GM21723 (cell line): Measurements from ENCODE around the gene JADE2.
"Not testable (repeated sequence)": the region's sequence is repeated elsewhere in the genome, so short reads cannot be mapped to it uniquely, and the experiment has no call there.

Experiments
- ATAC-seq: cut with Tn5 transposase; IDR thresholded peaks from one replicate; pipeline ENCODE4 v1.9.1; 2021; ENCODE audit warnings: mild to moderate bottlenecking, moderate library complexity; ENCODE audit not compliant: unreplicated experiment

JADE2 gene

DNA sequence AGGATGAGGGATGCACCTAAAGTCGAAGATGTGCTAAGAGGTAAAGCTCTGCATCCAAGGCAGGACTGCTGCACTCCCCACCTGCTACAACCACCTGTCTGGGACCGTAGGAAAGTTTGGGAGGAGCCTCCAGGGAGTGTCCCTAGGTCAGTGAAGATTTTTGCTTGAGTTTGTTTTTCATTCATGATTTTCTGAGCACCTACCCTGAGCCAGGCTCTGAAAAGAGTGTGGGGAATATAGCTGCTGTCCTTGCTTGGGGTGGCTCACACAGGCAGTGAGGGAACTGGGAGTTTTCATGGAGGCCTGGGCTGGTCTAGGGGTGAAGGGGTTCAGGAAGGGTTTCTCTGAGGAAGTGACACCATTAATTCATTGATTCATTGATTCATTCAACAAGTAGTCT lies 58.3 kb downstream of the JADE2 start:
- no peak for ATAC-seq

DNA sequence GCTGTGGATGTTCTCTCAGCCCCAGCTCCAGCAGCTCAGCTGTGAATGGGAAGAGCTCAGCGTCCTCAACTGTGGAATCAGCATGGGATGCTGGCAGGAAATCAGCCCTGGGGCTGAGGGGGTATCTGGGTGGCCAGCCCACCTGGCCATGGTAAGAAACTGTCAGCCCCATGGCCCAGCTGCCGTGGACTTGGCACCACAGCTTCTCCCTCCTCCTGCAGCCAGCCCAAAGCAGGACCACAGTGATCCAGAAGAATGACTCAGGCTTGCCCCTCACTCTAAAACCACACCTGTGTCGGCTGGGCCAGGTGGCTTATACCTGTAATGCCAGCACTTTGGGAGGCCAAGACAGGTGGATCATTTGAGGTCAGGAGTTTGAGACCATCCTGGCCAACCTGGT lies 59.2 kb downstream of the JADE2 start:
- no peak for ATAC-seq

DNA sequence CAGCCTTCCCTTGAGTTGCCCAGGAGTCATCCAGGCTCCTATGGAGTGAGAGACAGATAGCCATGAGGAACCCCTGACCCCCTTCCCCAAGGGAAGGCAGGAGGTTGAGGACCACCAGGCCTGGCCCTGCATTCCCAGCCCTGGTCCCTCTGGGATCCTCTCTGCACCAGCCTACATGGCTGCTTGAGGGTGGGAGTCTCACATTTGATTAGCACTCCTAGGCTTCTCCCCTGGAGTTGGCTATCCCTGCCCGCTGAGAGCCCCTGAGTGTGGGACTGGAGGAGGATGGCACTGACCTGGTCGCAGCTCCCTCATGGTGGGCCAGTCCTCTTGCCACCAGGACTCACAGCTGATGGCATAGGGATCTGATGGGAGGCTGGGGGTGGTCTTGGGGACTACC lies 60.5 kb downstream of the JADE2 start:
- no peak for ATAC-seq

DNA sequence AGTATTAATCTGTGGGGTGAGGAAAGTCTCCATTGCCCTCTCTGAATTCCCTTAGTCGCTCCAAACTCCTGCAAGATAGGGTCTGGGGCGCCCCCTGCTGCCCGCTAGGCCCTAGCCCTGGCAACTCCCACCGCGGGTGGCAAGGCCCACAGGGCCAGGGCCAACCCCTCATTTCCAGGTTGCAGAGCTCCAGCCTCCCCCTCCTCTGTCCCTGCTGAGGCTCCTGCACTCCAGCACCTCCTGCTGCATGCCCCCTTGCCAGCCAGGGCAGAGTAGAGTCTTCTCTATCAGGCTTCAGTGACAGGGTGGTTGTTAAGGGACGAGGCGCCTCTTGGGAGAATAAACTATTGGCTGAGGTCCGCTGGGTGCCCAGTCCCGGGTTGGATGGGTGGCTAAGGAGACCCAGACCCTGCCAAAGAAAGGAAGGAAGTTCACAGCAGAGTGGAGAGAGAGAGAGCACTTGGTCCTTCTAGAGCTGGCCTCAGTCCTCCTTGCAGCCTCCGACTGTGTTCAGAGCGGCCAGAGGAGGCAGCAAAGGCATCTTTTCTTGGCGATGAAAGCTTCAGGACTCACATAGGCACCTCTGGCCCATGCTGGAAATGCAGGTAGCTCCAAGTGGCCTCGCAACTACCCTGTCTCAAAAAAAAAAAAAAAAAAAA lies 61.5 kb downstream of the JADE2 start:
- ATAC-seq = peak; percentile 78

DNA sequence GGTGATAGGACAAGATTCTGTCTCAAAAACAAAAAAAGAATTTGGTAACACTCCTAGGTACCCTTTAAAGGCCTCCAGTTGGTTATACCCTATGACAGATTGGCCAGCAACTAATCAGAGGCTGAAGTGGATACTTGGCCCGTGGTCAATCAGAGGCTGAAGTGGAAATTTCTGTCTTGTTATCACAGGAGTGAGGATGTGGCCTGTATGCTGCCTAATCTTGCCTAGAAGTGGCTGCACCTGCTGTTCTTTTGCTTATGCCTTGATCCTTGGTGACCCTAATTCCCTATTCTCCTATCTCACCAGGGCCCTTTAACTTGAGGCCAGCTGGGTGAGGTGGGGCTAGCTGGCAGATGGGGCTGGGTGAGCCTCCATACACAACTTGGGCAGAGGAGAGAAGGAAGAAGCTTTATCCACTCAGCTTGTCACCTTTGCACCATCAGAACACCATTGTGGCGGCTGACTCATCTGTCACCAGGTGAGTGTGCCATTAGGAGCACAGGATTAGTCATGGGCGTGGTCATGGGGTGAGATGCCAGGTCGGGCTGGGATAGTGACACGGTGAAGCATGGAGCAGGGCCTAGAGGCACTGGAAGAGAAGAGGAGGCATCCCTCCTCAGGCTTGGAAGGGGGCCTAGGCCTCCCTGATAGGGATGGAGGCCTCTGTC lies 65.7 kb downstream of the JADE2 start:
- ATAC-seq = no peak

DNA sequence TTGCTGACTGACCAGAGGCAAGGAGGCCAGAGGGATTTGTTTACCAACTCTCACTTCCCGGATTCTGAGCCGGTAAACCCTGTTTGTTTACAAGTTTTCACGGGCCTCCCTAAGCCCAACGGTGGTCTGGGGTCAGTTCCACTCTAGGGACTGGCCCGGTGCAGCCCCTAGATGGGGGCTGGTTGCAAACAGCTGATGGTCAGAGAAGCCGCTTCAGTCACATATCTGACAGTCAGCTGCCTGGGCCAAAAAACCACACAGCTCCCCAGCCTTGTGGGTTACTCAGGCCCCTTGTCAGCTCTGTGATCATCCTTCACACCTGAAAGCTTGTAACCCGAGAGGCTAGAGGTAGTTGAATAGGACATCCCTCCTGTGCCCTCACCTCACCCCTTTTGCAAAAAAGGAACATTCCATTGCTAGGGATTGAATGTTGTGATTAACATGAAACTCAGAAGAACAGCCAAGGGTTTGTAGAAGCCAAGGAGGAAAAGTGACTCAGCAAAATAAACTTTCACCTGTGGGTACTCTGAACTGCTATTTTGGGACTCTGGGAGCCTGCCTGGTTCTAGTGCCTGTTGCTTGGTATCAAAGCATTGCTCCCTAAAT lies 66.8 kb downstream of the JADE2 start:
- no peak for ATAC-seq

DNA sequence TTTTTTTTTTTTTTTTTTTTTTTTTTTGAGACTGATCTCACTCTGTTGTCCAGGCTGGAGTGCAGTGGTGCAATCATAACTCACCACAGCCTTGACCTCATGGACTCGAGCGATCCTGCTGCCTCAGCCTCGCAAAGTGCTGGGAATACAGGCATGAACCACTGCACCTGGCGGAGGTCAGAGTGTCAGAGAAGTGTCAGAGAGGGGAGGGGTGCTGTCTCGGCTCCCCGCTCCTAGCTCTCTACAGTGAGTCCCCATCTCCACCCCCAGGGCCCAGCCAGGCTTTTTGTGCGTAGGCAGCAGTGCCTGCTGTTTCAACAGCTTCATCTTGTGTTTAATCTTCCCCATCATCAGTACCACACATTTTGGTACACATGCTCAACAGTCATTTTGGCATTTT lies 68.9 kb downstream of the JADE2 start:
- ATAC-seq = no peak

DNA sequence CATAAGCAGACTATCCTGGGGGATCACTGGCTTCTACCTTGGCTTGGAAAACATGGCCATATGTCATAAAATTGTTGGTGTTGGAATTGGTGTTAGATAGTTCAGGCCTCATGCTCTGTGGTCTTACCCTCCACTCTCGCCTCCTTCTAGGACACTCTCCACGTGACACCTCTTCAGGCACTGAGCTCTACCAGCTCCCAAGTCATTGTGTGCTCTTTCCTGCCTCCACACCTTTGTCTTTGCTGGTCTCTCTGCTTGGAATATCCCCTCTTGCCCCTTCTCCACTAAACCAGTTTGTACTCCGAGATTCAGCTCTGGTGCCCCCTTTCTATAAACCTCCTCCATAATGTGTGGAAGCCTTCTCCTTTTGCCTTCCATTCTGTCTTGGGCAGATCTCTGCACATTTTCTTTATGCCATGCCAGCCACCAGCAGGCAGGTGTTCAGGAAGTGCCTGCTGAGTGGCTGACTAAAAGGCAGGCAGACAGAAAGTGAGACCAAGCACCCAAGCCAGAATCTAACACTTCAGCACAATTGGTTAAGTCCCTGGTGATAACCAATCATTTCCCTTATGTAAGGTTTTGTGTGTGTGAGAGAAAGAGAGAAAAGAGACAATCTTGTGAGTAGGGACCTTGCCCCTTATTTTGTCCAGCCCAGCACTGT lies 69.5 kb downstream of the JADE2 start:
- peak; percentile 70 for ATAC-seq

DNA sequence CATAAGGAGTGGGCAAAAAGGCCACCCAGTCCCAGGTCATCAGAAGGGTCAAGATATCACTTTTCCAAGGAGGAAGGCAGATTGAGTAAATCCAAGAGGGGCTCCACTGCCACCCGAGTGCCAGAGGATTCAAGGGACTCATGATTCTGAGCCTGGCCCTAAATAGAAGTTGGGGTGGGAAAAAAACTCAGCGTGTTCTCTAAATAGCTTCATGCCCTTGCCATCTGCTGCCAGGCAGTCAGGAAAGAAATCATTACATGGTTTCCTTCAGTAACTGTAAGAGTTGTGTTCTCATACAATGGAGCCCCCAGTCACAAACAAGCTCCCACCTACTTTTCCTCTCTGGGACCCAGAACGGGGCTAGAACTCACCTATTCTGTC lies 70.0 kb downstream of the JADE2 start:
- ATAC-seq = no peak

DNA sequence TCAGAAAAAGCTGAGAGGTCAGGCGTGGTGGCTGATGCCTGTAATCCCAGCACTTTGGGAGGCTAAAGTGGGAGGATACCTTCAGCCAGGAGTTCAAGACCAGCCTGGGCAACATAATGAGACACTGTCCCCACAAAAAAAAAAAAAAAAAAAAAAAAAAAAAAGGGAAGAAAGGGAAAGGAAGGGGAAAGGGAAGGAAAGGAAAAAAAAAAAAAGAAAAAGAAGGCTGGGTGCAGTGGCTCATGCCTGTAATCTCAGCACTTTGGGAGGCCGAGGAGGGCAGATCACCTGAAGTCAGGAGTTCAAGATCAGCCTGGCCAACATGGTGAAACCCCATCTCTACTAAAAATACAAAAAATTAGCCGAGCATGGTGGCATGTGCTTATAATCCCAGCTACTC lies 74.3 kb downstream of the JADE2 start:
- not testable (repeated sequence) for ATAC-seq

DNA sequence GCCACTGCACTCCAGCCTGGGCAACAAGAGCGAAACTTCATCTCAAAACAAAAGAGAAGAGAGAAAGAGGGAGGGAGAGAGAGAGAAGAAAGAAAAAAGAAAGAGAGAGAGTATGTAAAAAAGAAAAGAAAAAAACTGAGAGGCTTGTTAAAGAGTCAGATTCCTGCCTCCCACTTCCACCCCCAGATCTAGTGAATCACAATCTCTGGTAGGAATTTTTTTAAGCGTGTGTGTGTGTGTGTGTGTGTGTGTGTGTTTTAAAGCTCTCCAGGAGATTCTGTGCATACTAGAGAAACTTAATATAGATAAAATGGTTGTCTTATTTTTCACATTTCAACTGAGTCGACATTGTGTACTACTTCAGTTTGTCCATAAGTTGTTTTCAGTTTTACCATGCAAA lies 75.1 kb downstream of the JADE2 start:
- ATAC-seq = no peak

DNA sequence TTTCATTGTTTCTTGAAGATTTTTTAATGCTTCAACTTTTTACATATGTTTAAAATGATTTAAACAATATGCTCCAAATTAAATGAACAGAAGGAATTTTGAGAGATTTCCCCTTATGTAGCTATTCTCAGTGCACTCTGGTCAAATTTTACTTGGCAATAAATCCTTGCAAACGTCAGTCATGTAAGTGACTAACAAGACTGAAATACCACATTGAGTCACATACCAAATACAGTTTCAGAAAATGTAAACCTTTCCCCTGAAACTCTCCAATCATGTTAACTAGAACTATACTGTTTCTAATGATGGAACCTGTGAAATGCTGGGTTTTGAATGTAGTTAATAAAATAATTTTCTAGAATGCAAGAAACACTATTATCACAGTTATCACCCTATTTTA lies 77.6 kb downstream of the JADE2 start:
- peak; percentile 55 for ATAC-seq

DNA sequence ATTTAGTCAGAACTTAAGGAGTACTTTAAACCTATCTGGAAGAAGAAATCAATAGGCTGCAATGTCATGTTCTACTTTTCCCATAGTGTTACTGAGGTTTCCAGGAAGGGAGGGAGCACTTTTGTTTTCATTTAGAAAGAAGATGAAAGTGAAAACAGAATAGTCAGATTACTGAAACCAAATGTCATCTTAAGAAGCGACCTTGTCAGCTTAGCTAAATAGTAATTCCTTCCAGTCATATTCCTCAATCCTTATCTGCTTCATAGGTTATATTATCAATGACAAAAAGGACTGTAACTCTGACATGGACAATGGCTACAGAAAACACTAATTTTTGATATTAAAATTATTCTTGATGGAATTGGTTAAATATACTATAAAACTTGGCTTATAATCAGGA lies 79.4 kb downstream of the JADE2 start:
- ATAC-seq = peak; percentile 49

DNA sequence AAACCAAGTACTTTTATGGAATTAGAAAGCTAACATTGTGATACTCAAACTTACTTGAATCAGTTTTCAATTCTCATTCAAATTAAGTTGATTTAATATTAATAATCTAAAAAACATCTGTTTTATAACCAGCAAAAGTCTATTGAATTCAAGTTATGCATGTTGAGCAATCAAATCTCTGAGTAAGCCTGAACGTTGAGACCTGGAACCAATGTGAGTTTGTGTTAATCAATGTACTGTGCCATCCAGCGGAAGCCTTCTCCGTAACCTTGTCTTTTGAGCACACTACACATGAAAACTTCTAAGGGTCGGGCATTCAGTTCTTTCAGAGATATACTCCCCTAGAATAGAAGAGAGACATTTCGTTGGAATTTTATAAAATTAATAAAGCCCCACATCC lies 81.3 kb downstream of the JADE2 start:
- no peak for ATAC-seq

DNA sequence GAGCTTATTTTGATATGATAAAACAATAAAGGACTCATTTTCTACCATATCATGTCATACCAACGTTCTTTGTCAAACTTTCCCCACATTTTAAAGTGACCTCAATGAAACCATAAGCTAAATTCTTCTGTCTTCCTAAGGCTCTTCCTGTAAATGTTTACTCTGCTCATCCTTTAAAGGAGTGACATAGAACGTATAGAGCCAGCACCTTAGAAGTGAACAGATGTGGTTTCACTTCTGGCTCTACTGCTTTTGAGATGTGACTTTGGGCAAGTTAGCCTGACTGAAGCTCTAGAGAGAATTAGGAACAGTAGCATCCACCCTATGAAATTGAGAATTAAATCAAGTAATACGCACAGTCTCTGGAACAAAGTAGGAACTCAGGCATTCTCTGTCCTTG lies 83.1 kb downstream of the JADE2 start:
- ATAC-seq = no peak

DNA sequence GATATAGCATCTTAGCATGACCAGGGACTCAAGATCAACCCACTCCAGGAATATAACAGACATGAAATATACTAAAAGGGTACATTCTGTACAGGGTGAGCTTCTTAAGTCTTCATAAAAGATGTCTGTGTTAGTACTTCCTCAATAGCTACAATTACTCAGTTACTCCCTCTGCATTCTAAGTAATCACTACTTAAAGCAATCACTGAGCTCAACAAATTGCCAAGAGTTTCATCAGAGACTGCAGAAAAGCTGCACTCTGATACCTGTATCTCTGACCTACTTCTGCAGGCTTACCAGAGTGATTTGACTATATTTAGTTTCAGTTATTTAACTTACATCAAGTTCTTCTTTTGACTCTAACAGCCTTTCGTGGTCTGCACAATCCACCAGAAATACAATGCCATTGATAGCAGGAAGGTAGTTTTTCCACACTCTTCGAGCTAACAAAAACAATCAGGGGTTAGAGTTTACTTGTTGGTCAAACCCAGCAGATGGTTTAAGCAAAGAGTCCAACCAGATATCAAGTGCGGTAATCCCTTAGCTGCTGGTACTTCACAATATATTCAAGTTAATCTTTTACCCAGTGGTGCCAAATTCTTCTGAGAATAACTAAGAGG lies 83.9 kb downstream of the JADE2 start:
- peak; percentile 47 for ATAC-seq

DNA sequence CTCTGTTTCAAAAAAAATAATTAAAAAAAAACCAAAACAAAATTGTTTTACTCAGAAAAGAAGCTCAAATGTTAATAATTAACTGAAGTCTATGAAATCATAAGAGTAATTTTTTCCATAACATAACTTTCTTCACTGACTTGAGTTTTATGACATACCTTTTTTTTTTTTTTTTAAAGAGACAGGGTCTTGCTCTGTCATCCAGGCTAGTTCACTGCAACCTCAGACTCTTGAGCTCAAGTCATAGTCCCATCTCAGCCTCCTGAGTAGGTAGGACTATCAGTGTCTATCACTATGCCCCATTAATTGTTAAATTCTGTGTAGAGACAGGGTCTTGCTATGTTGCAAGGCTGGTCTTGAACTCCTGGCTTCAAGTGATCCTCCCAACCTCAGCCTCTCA lies 85.3 kb downstream of the JADE2 start:
- no peak for ATAC-seq

DNA sequence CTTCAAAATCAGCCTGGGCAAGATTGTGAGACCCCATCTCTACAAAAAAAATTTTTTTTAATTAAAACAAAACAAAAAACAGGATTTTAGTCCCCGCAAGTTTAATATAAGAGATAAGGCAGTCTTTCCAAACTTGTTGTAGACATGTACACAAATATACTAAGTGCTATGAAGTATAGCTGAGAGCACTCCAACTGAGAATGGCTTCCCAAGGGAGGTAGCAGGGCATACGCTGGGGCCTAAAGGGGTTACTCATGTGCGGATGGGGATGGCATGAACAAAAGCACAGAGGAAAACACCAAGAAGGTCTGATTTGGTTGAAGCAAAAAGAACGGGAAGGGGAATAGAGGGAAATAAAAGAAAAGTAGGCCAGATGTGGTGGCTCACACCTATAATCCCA lies 86.0 kb downstream of the JADE2 start:
- ATAC-seq = no peak

DNA sequence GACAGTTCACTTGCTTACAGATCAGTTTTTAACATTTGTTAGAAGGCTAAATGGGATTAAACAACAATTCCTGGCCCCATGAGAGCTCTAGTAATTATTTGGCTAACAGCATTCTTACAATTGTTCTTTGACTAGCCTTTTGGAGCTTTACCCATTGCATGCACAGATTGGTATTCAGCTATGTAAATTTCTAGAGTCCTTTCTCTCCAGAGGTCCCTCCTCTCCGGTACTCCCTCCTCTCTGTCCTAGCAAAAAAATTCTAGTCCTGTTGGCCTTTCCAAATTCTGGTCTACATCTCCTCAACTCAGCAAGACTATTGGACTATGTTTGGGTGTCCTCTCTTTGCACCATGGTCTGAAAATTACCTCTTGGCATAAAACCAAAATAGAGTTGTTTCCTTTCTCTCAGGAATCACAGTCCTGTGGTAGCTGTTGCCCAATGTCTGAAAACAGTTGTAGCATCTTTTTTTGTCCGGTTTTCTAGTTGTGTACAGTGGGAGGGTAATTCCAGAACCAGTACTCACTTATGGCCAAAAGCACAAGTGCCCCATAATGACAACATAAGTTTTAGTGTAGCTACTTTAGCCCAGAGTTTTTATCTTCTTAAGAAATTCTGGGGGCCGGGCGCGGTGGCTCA lies 89.1 kb downstream of the JADE2 start:
- ATAC-seq = no peak

DNA sequence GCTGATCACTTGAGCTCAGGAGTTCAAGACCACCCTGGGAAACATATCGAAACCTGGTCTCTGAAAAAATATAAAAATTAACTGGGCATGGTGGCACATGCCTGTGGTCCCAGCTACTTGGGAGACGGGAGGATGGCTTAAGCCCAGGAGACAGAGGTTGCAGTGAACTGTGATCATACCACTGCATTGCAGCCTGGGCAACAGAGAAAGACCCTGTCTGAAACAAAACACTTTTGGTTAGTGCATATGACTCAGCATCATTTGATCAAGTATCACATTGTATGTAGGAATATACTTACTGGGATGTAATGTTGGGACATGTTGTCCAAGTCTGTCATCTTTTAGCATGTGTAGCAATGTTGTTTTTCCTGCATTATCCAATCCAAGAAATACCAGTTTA lies 95.2 kb downstream of the JADE2 start:
- no peak for ATAC-seq

DNA sequence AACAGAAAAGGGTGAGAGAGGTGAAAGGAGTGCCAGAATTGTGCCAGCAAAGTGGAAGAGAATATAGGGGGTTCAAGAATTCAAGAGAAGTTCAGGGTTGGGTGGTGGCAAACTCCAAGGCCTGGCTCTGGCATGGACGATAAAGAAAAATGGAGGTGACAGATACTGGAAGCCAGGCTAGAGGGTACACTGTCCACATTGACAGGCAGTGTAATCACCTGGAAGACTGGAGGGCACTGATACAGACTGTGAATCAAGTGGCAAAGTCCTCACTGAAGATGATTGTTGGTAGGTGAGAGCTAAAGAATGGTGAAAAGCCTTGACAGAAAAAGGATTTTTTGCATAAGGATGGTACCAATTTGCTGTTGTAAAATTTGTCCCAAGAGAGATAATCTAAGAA lies 100.1 kb downstream of the JADE2 start:
- ATAC-seq = no peak
